ENCODE results near the gene PIP5K1B.

Gene PIP5K1B

DNA sequence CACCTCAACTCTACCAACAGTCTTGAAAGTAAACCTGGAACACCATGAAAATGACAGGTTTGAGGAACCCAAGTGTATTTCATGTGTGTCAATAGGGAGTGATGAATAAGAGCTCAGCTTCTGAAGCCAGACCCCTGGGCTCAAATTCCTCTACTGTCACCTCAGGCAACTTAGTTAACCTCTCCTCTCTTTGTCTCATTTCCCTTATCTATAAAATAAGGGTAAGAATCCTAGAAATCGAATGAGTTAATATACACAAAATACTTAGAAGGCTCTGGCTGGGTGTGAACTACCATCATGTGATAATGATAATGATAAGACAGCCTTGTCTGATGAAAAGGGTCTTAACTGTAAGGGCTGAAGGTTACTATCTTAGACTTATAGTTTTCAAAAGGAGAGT is 66.3 kb downstream of the PIP5K1B start:
- DNase-seq, result no peak
- Histone ChIP-seq H3K36me3 (replicated peaks; ENCODE audit: insufficient read depth, low read length) (no peaks in the 10 kb centered on the region), H3K27ac (ENCODE audit: low read length) (no peak overlapping the region), H3K27me3 (replicated peaks; ENCODE audit: insufficient read depth, low read length) (no peaks in the 10 kb centered on the region), H3K79me2 (ENCODE audit: low read length) (no peaks in the 10 kb centered on the region), H3F3A (ENCODE audit: insufficient read depth, low read length) (no peaks in the 10 kb centered on the region), H3K4me1 (ENCODE audit: low read length) (no peaks in the 10 kb centered on the region), H2AFZ (ENCODE audit: low read length) (no peak overlapping the region), H4K20me1 (ENCODE audit: insufficient read depth, low read length) (no peaks in the 10 kb centered on the region), H3K4me2 (ENCODE audit: low read depth, low read length) (no peak overlapping the region), H3K9me2 (replicated peaks; ENCODE audit: insufficient read depth, low read length) (no peaks in the 10 kb centered on the region), H3K9me3 (replicated peaks; ENCODE audit: insufficient read depth, low read length) (no peaks in the 10 kb centered on the region), H3K4me3 (ENCODE audit: low read length) (no peak overlapping the region), H3K9ac (ENCODE audit: low read length) (no peak overlapping the region)
- TF ChIP-seq EZH2 (optimal IDR thresholded peaks at IDR 0.05; ENCODE audit: low read depth, low read length) (no peak), EZH2phosphoT487 (IDR thresholded peaks at IDR 0.05; ENCODE audit: low read length) (no peak)
- TF ChIP-seq, protein P1, sequence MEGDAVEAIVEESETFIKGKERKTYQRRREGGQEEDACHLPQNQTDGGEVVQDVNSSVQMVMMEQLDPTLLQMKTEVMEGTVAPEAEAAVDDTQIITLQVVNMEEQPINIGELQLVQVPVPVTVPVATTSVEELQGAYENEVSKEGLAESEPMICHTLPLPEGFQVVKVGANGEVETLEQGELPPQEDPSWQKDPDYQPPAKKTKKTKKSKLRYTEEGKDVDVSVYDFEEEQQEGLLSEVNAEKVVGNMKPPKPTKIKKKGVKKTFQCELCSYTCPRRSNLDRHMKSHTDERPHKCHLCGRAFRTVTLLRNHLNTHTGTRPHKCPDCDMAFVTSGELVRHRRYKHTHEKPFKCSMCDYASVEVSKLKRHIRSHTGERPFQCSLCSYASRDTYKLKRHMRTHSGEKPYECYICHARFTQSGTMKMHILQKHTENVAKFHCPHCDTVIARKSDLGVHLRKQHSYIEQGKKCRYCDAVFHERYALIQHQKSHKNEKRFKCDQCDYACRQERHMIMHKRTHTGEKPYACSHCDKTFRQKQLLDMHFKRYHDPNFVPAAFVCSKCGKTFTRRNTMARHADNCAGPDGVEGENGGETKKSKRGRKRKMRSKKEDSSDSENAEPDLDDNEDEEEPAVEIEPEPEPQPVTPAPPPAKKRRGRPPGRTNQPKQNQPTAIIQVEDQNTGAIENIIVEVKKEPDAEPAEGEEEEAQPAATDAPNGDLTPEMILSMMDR (IDR thresholded peaks at IDR 0.05; ENCODE audit: low read length), result no peak

DNA sequence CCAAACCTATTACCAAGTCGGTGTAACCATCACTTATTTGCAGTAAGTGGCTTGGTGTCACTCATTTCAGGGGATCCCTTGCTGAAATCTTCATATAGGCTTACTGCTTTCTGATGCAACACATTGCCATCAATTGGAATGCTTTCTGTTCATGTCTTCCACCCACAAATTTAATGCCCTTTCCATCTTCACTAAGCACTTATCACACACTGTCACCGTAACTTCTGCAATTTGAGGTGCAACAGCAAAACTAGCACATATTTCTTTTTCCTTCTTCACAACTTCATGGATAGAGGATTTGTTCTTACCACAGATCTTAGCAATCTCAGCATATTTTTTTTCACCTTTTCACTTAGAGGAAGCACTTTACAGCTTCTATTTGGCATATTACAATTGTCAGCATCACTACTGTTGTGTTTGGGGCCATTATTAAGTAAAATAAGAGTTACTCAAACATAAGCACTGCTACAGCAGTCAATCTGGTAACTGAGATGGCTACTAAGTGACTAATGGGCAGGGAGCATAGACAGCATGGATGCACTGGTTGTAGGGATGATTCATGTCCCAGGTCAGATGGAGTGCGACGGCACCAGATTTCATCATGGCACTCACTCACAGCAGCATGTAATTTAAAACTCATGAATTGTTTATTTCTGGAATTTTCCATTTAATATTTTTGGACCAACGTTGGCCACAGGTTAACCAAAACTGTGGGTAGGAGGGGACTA is 70.1 kb downstream of the PIP5K1B start:
- no peak for DNase-seq
- no peak overlapping the region for H3K4me2 ChIP-seq (ENCODE audit: low read depth, low read length)
- H3K9me3 ChIP-seq (replicated peaks; ENCODE audit: insufficient read depth, low read length), result no peaks in the 10 kb centered on the region
- no peaks in the 10 kb centered on the region for H4K20me1 ChIP-seq (ENCODE audit: insufficient read depth, low read length)
- H3K27me3 ChIP-seq (replicated peaks; ENCODE audit: insufficient read depth, low read length), result no peaks in the 10 kb centered on the region
- no peaks in the 10 kb centered on the region for H3F3A ChIP-seq (ENCODE audit: insufficient read depth, low read length)
- H2AFZ ChIP-seq (ENCODE audit: low read length), result no peak overlapping the region
- H3K9me2 ChIP-seq (replicated peaks; ENCODE audit: insufficient read depth, low read length), result no peaks in the 10 kb centered on the region
- TF ChIP-seq, protein P1 (IDR thresholded peaks at IDR 0.05; ENCODE audit: low read length), result no peak
- TF ChIP-seq EZH2 (optimal IDR thresholded peaks at IDR 0.05; ENCODE audit: low read depth, low read length) (no peak), EZH2phosphoT487 (IDR thresholded peaks at IDR 0.05; ENCODE audit: low read length) (no peak)
- peaks cover 7% of the 10 kb centered on the region for H3K4me1 ChIP-seq (ENCODE audit: low read length)
- peaks cover 9% of the 10 kb centered on the region for H3K79me2 ChIP-seq (ENCODE audit: low read length)
- no peak overlapping the region for H3K9ac ChIP-seq (ENCODE audit: low read length)
- no peaks in the 10 kb centered on the region for H3K36me3 ChIP-seq (replicated peaks; ENCODE audit: insufficient read depth, low read length)
- H3K27ac ChIP-seq (ENCODE audit: low read length), result no peak overlapping the region
- no peak overlapping the region for H3K4me3 ChIP-seq (ENCODE audit: low read length)

- Histone ChIP-seq H3K4me3 (ENCODE audit: low read length) (no peak overlapping the region), H3K9me3 (replicated peaks; ENCODE audit: insufficient read depth, low read length) (no peaks in the 10 kb centered on the region), H3K4me1 (ENCODE audit: low read length) (peaks cover 19% of the 10 kb centered on the region), H3K27me3 (replicated peaks; ENCODE audit: insufficient read depth, low read length) (no peaks in the 10 kb centered on the region), H3K27ac (ENCODE audit: low read length) (no peak overlapping the region), H3K36me3 (replicated peaks; ENCODE audit: insufficient read depth, low read length) (no peaks in the 10 kb centered on the region), H4K20me1 (ENCODE audit: insufficient read depth, low read length) (no peaks in the 10 kb centered on the region), H3F3A (ENCODE audit: insufficient read depth, low read length) (no peaks in the 10 kb centered on the region), H3K79me2 (ENCODE audit: low read length) (peaks cover 29% of the 10 kb centered on the region), H2AFZ (ENCODE audit: low read length) (no peak overlapping the region), H3K9ac (ENCODE audit: low read length) (no peak overlapping the region), H3K4me2 (ENCODE audit: low read depth, low read length) (no peak overlapping the region), H3K9me2 (replicated peaks; ENCODE audit: insufficient read depth, low read length) (no peaks in the 10 kb centered on the region)
- TF ChIP-seq EZH2phosphoT487 (IDR thresholded peaks at IDR 0.05; ENCODE audit: low read length) (no peak), EZH2 (optimal IDR thresholded peaks at IDR 0.05; ENCODE audit: low read depth, low read length) (no peak)
- TF ChIP-seq, protein P1 (IDR thresholded peaks at IDR 0.05; ENCODE audit: low read length), result no peak
- DNase-seq, result no peak
Observed at GRCh38 chr9:68777070-68777763, 72.2 kb downstream of the PIP5K1B start.

Data from MM.1S (cell line).